Right lung (tissue), 5 donors: Measurements from ENCODE around the gene CADM1. TPM values are rescaled to one million over a fixed set of nuclear protein-coding genes. Genes with fewer than 3 reads are reported as not detected.

ENCODE experiments used
- DNase-seq, 2 donors: peaks; one replicate each; pipeline ENCODE4 v3.0.0-alpha.2; 2013
- polyA plus RNA-seq, 5 donors: library from polyadenylated mRNA; unstranded; fragments of 120-200 nt; gene quantifications; one replicate each; pipeline versions ENCODE4 v1.2.1 to v1.2.3, GENCODE V29; 2013; ENCODE audit warnings: inconsistent platforms in 1 of 5, low replicate concordance in 1 of 5; ENCODE audit not compliant: insufficient read length in 5 of 5, insufficient read depth in 1 of 5

Gene CADM1
- polyA plus RNA-seq, 5 donors: 97.4 to 209 (median 163) TPM

GRCh38 chr11:115184901-115185300 lies 319.3 kb downstream of the CADM1 start:
- DNase-seq: no peak

DNA sequence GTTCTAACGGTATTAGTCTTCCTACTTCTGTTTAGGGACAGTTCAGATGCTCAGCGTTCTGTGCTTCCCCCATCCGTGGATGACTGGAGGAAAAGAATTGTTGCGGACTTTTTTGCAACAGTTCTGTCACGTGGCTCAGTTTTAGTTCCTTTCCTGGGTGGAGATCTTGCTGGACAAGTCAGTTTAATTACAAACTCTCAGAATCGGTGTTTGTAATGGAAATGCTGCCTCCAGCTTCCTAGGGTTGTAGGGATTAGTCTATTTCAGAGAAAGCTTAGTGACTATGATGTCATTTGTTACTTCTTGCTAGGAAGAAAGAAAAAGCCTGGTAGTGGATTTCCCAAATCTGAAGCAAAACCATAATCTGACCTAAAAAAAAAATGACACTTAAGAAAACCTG lies 320.4 kb downstream of the CADM1 start:
- DNase-seq: no peak

GRCh38 chr11:115183136-115183535 lies 321.1 kb downstream of the CADM1 start:
- no peak for DNase-seq

DNA sequence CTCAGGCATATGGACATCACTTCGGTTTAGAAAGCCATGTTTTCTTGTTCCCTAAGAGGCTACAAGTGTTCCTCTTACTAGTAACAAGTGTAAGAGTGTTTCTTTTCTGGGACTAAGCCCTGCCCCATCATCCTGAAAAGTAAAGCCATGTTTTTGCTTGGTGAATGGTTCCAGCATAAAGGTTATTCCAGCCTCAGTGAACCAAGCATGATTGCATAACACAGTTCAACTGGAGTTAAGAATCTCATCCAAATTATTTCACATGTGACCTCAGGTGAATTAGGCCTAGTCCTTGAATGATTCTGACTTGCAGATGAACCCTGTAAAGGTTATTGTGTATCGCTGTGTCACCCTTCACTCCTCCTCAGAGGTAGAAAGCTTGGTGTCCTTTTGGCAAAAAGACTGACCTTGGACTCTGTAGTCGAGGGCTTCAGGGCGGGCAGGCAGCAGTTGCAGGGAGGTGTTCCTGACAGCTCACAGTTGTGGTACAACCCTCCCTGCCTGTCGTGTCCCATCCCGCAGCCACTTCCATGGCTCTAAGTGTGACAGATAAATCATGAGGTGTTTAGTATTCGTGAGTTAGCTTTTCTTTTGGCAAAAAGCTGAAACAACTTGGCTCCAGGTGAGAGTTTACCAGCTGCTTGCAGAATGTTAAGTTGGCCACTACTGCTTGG lies 321.8 kb downstream of the CADM1 start:
- DNase-seq: no peak

DNA sequence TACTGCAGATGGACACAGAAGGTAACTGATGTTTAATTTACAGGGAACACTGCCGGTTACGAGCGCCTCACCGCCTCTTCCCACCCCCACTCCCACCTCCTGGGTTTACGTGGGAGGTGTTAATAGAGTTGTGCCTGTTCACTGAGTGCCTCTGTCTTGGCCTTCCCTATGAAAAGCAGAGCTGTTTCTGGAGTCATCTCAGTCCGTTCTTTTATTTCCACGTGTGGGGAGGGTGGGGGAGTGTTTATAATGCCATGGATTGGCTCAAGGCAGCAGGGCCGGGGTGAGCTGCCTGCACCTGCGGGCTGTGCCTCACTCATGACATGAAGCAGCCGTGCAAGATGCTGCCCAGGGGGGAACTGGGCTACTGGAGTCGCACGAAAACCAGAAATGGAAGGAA lies 322.7 kb downstream of the CADM1 start:
- DNase-seq: no peak

- DNase-seq: no peak
Measured at GRCh38 chr11:115180272-115180671, 323.9 kb downstream of the CADM1 start.

DNA sequence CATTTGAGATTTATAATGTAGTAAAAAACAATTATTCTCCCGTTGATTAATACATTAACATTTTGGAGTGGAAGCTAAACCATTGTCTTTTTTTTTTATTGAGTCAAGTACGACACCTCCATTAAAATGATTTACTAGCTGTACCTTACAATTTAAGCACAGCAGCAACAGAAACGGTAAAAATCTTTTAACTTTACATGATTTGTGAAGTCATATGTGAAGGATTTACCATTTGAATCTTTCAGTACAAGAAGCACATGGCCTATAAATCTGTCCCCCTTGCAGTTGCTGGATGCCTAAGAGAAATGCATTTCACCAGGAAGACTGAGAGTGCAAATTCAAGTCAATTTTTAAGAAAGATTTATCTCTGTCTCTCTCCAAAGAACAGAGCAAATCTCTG lies 324.6 kb downstream of the CADM1 start:
- no peak for DNase-seq

GRCh38 chr11:115178705-115179104 lies 325.5 kb downstream of the CADM1 start:
- no peak for DNase-seq

DNA sequence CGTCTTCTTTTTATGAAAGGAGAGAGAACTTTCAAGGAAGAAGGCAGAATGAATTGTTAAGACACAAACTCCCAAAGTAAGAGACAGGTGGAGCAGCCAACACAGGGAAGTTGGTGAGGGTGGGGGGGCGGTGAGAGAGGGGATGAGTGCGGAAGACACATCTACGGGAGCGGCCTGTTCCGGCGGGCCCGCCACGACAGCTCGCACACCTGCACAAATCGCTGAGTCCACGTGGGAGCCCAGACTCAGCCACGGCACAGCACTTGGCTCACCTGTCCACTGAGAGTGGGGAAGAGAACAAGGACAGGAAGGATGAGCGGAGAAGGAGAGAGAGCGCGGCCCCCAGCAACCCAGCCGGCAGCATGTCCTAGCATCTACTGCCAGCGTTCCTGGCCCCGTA lies 331.1 kb downstream of the CADM1 start:
- DNase-seq: no peak

DNA sequence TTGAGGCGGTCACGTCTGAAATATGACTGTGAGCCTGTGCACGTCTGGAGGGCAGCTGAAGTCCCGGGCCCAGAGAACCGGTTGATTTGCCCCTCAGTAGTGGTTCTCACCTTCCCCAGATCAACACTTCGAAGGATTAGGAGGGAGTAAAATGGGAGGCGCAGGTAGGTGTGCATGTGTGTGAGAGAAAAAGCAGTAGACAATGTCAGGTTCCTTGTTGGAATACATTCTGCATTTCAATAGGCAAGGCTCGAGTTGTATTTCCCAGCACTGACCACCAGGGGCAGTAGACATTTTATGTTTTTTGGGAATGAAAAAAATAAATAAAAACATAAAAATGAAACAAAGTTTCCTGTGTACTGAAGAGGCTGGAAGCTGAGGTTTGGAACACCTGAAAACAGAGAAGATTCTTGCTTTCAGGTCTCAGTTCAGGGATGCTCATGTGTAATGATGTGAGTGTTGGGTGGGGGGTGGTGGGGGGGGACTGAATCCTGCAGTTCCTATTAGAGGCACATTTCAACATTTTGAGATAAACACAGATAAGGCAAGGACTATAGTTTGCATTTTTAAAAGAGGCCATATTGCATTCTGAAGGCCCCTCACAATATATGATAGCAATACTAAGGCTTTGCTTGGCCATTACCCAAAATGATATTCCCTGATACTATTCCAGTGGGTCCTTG lies 333.9 kb downstream of the CADM1 start:
- DNase-seq: no peak

GRCh38 chr11:115169251-115169650 lies 335.0 kb downstream of the CADM1 start:
- peak; percentile 67 to 78 for DNase-seq

DNA sequence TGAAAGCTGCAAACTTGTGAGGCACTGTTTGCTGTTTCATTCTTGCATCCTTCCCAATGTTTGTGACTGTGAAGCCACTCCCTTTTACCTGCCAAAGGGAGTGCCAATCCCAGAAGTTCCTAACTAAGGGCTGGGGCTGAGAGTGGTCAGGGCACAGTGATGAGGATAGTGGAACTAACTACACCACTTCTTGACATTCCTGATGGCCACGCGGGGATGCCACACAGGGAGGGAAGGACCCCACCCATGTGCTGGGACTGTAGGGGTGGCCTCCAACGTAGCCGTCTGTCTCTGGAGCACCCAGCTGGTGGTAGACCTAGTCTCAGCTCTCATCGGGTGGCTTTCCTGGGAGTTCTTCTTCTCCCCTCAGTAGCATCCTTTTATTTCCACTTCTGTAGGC lies 335.5 kb downstream of the CADM1 start:
- no peak for DNase-seq

- no peak for DNase-seq
Measured at GRCh38 chr11:115168229-115168671, 336.0 kb downstream of the CADM1 start.

- no peak for DNase-seq
Measured at GRCh38 chr11:115167456-115167855, 336.8 kb downstream of the CADM1 start.

GRCh38 chr11:115166820-115167219 lies 337.4 kb downstream of the CADM1 start:
- DNase-seq: no peak

- DNase-seq: no peak
Measured at GRCh38 chr11:115164774-115165173, 339.4 kb downstream of the CADM1 start.

DNA sequence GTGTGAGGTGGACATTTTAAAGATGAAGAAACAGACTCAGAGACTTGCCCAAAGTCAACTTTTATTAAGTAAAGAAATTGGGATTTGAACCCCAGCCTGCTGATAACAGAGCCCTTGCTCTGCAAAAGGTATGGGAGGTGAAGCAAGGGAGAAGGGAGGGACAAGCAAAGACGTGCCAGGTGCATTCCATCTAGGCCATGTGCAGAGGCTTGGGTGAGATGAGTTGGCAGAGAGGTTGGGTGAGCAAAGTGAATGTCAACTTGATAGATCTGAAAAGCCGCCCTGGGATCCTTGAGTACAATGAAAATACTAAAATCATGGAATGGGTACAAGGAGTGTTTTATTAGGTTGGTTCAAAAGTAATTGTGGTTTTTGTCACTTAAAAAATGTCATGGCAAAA lies 341.3 kb downstream of the CADM1 start:
- no peak for DNase-seq

DNA sequence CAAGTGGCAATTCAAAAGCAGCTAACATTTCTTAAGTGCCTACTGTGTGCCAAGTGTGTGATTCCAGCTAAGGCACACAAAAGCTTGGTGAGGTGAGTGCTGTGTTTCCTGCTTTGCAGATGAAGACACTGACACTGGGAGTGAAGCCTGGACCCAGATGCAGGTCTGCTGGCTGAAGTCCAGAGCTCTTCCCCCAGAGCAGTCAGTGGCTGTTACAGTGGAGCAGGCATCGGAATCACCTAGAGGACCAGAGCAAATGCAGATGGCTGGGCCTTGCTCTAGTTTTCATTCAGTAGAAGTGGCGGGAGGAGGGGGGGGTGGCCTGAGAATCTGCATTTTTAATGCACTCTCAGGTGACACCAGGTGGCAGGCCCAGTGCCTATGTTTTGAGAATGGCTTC lies 342.3 kb downstream of the CADM1 start:
- DNase-seq: no peak

DNA sequence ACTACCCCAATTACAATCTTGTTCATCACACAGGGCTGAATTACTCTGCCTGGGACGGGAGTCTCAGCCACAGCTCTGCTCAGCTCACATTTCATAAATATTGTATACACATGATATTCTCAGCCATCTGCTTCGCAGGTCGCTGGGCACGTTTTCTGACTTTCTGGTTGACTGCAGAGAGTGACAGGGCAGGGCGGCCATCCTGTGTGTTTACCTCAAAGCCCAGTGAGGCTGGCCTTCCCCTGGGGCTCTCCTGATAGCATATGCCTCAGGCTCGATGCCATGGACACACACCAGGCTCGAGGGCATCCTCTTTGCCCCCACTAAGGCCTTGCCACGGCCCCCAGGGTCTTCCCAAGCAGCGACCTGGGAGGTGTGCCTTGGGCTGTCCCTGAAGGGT lies 345.0 kb downstream of the CADM1 start:
- DNase-seq: no peak

DNA sequence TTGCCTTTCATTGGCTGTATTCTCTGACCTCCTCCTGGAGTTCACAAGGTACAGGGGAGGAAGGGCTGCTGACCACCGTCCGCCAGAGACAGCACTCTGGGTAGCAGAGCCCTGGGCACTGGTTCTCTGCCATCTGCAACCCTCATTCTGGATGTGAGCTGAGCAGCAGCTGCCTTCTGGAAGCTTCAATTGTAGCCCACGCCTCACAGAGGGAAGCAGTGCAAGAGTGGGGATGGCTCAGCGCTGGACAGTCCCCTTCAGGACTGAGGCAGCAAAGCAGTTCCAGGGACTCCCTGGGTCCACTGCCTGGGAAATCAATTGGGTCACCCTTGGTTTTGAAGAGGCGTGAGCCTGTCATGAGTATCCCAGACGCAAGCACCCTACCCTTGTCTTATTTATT lies 346.2 kb downstream of the CADM1 start:
- DNase-seq: no peak

GRCh38 chr11:115157247-115157646 lies 347.0 kb downstream of the CADM1 start:
- DNase-seq: no peak

DNA sequence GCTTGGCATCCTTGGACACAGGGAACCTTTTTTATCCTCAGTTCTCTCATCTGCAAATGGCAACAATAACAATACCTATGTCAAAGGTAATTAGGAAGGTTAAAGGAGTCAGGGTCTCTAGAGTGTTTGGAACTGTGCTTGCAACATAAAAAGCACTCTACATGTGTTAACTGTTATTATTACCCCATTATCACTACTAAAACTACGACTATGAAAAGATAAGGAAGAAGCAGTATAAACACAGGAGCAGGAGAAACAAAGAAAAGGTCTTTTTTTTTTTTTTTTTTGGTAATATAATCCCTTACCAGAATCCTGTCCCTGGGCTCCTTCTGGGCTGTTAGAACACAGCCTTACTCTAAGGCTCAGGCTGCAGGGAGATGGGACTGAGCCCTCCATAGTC lies 348.2 kb downstream of the CADM1 start:
- no peak for DNase-seq

GRCh38 chr11:115155320-115155719 lies 348.9 kb downstream of the CADM1 start:
- DNase-seq: no peak

- DNase-seq: no peak
Measured at GRCh38 chr11:115154355-115154736, 349.9 kb downstream of the CADM1 start.
